A549 treated with GW870086 at 1 μM for 4 hours (cell line): ENCODE results near the gene CCNT1. TPM values are rescaled to one million over a fixed set of nuclear protein-coding genes. Genes with fewer than 3 reads are reported as not detected.

Experiments
- total RNA-seq: library from RNA; stranded (reverse); fragments of 200-300 nt; extraction: Qiagen RNA extraction; gene quantifications from 5 replicates; pipeline ENCODE4 v1.2.3, GENCODE V29; 2022; ENCODE audit warnings: low read depth

CCNT1 gene
- total RNA-seq = 11.5 to 14.8 TPM (median 14.1 TPM) in 5 replicates

DNA sequence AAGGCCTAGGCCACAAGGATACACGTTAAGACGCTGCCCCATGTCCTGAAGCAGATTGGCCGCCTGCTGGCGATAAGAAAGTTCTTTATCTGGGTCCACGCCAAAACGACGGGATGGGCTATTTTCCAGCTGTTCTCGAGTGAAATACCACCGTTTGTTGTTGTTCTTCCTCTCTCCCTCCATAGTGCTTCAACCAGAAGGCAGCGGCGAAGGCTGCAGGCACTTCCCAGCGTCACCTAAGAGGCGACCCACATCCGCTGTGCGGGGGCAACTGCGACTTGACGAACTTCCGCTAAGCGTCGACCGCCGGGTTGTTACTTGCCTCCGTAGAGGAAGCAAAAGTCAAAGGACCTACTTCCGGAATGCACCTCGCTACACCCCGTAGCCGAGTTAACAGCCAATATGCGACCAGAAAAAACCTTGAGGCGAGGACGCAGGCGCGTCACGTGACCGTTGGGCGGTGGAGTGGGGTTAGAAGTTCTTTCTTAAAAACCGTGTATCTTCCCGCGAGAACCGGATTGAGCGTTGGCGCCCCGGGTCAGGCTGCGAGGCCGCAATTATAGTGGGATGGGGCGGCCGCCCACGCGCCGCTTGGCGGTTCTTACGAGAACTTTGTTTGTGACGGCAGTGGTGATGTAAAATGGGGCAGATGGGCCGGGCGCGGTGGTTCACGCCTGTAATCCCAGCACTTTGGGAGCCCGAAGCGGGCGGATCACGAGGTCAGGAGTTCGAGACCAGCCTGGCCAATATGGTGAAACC is at the start of gene CCNT1:
Gene CCNT1, minus strand, starts transcription at position 215 of the 759 bp plus-strand sequence. Its CDS starts 32 bp downstream, at position 183.

GRCh38 chr12:48681710-48682532 is 34.6 kb downstream of the CCNT1 start, which contains the start of gene KANSL2:
TSS of gene KANSL2 (minus strand) at chr12:48682238. CDS start at chr12:48681632, 606 bp downstream.

Other genes with a start within 250 kb of the CCNT1 start
- not detected in 5 replicates for gene ANP32D, start 244.1 kb downstream of the CCNT1 start, total RNA-seq
- gene C12orf54, start 234.2 kb downstream of the CCNT1 start, total RNA-seq = not detected in 5 replicates
- not detected in 5 replicates for gene OR8S1, start 191.1 kb downstream of the CCNT1 start, total RNA-seq
- gene LALBA, start 146.7 kb downstream of the CCNT1 start, total RNA-seq = not detected in 5 replicates
- 36.2 to 49.6 TPM (median 38.7 TPM) in 5 replicates for gene KANSL2, start 34.5 kb downstream of the CCNT1 start, total RNA-seq
- gene ADCY6, start 72.4 kb upstream of the CCNT1 start, total RNA-seq = 9.0 to 15.8 TPM (median 13.2 TPM) in 5 replicates
- gene CACNB3, start 101.8 kb upstream of the CCNT1 start, total RNA-seq = 30.6 to 48.3 TPM (median 34.2 TPM) in 5 replicates
- gene DDX23, start 135.5 kb upstream of the CCNT1 start, total RNA-seq = 71.7 to 79.1 TPM (median 78.2 TPM) in 5 replicates
- gene RND1, start 149.2 kb upstream of the CCNT1 start, total RNA-seq = 4.3 to 9.8 TPM (median 8.0 TPM) in 5 replicates
- 49.5 to 64.1 TPM (median 58.9 TPM) in 5 replicates for gene FKBP11, start 208.8 kb upstream of the CCNT1 start, total RNA-seq
- gene ARF3, start 240.8 kb upstream of the CCNT1 start, total RNA-seq = 103 to 164 TPM (median 149 TPM) in 5 replicates